HFFc6 (cell line): ENCODE results near the gene ZNF195. TPM values are rescaled to one million over a fixed set of nuclear protein-coding genes. Genes with fewer than 3 reads are reported as not detected.
A peak's percentile ranks its signal among the peaks of the same experiment; 100 is the strongest.

Experiments used
- DNase-seq: peaks from one replicate; pipeline ENCODE4 v3.0.0-alpha.2; 2018
- H3K27ac Mint-ChIP-seq: 2 replicates; pipeline ENCODE4 v1.8.0; 2020; ENCODE audit warnings: mild to moderate bottlenecking, mixed read lengths
- H3K27me3 Mint-ChIP-seq: 2 replicates; pipeline ENCODE4 v1.8.0; 2021; ENCODE audit warnings: mild to moderate bottlenecking, moderate library complexity, mixed read lengths; ENCODE audit not compliant: insufficient read depth
- H3K36me3 Mint-ChIP-seq: 2 replicates; pipeline ENCODE4 v1.8.0; 2021; ENCODE audit warnings: low read depth, mixed read lengths
- H3K4me1 Mint-ChIP-seq: 2 replicates; pipeline ENCODE4 v1.8.0; 2020; ENCODE audit warnings: low read depth, mixed read lengths
- H3K4me3 Mint-ChIP-seq: 2 replicates; pipeline ENCODE4 v1.8.0; 2020; ENCODE audit warnings: mild to moderate bottlenecking, moderate library complexity, mixed read lengths
- H3K9me3 Mint-ChIP-seq: 2 replicates; pipeline ENCODE4 v1.8.0; 2020; ENCODE audit warnings: mild to moderate bottlenecking, mixed read lengths
- total RNA-seq, 6 experiments: library from RNA; stranded (reverse); fragmentation: NEBNext Ultra II Directional; extraction: Animal tissue kit (Norgen Biotek cat#: 25700); gene quantifications; 2 replicates in 1 of 6; 3 replicates in 5 of 6; pipeline ENCODE4 v1.2.3, GENCODE V29; 2021
- TF ChIP-seq, protein P1 (sequence below): fragments of 200-600 bp; sonication (generic); IDR thresholded peaks from 2 replicates; pipeline ENCODE4 v1.5.0; 2021; ENCODE audit warnings: antibody characterized with exemption, mild to moderate bottlenecking

The ZNF195 gene
- total RNA-seq, 6 experiments from 2014 or later = 16.9 to 22.4 (median 18.4) TPM

DNA sequence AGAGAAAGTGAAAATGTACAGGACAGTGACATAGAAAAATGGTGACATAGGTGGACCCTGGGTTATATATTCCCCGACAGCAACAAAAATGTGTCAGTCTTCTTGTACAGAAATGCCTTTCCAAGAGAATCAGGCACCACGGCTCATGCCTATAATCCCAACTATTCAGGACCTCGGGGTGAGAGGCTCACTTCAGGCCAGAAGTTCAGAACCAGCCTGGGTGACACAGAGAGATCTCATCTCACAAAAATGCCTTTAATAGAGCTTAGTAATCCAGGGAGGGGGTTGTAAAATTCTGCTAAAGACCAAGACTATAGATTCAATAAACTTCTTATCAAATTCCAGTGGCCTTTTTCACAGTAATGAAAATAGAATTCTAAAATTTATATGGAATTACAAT lies 10.7 kb downstream of the ZNF195 start:
- H3K36me3 Mint-ChIP-seq = peaks cover 93% of the 10 kb centered on the region
- DNase-seq = no peak
- H3K9me3 Mint-ChIP-seq = peaks cover 61% of the 10 kb centered on the region
- H3K27ac Mint-ChIP-seq = peak overlapping the region; percentile 38; the same call in 1 of the 2 replicates
- H3K27me3 Mint-ChIP-seq = no peaks in the 10 kb centered on the region
- H3K4me3 Mint-ChIP-seq = no peak overlapping the region
- TF ChIP-seq, protein P1, sequence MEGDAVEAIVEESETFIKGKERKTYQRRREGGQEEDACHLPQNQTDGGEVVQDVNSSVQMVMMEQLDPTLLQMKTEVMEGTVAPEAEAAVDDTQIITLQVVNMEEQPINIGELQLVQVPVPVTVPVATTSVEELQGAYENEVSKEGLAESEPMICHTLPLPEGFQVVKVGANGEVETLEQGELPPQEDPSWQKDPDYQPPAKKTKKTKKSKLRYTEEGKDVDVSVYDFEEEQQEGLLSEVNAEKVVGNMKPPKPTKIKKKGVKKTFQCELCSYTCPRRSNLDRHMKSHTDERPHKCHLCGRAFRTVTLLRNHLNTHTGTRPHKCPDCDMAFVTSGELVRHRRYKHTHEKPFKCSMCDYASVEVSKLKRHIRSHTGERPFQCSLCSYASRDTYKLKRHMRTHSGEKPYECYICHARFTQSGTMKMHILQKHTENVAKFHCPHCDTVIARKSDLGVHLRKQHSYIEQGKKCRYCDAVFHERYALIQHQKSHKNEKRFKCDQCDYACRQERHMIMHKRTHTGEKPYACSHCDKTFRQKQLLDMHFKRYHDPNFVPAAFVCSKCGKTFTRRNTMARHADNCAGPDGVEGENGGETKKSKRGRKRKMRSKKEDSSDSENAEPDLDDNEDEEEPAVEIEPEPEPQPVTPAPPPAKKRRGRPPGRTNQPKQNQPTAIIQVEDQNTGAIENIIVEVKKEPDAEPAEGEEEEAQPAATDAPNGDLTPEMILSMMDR = no peak
- H3K4me1 Mint-ChIP-seq = peaks cover 7% of the 10 kb centered on the region

DNA sequence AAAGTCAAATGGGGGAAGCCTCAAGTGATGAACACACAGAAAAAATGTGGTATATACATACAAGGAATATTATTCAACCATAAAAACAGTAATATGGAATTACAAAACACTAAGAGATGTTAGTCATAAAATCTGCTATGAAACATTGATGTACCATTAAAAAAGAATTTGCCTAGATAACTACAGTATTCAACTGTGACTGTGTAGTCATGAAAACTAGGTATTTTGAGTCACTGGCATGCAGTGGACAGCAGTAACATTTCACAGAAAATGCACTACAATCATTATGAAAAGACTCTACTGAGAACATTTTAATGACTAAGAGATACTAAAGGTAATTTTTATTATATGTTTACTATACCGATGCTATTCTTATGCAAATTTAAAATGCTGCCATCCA lies 11.7 kb downstream of the ZNF195 start:
- DNase-seq = peak; percentile 25
- Mint-ChIP-seq H3K36me3 (peaks cover 93% of the 10 kb centered on the region), H3K27me3 (no peaks in the 10 kb centered on the region), H3K4me1 (peaks cover 7% of the 10 kb centered on the region), H3K27ac (no peak overlapping the region), H3K9me3 (peaks cover 52% of the 10 kb centered on the region), H3K4me3 (no peak overlapping the region)
- TF ChIP-seq, protein P1 = no peak

DNA sequence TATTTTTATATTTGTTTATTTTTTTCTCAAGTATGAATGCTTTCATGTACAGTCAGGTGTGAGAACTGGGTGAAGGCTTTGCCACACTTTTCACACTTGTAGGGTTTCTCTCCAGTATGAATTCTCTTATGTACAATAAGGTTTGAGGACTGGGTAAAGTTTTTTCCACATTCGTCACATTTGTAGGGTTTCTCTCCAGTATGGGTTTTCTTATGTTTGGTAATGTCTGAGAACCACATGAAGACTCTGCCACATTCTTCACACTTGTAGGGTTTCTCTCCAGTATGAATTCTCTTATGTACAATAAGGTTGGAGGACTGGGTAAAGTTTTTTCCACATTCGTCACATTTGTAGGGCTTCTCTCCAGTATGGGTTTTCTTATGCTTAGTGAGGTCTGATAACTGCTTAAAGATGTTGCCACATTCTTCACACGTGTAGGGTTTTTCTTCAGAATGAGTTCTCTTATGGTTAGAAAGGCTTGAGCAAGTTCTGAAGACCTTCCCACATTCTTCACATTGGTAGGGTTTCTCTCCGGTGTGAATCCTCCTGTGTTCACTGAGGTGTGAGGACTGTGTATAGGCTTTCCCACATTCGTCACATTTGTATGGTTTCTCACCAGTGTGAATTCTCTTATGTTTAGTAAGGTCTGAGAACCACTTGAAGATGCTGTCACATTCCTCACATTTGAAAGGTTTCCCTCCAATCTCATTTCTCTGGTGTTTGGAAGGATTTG lies 19.7 kb downstream of the ZNF195 start:
- no peak overlapping the region for H3K4me3 Mint-ChIP-seq
- peaks cover 85% of the 10 kb centered on the region for H3K36me3 Mint-ChIP-seq
- no peaks in the 10 kb centered on the region for H3K27me3 Mint-ChIP-seq
- no peaks in the 10 kb centered on the region for H3K4me1 Mint-ChIP-seq
- TF ChIP-seq, protein P1 = no peak
- no peaks in the 10 kb centered on the region; the same call in 1 of the 2 replicates for H3K9me3 Mint-ChIP-seq
- no peak for DNase-seq
- no peak overlapping the region for H3K27ac Mint-ChIP-seq

DNA sequence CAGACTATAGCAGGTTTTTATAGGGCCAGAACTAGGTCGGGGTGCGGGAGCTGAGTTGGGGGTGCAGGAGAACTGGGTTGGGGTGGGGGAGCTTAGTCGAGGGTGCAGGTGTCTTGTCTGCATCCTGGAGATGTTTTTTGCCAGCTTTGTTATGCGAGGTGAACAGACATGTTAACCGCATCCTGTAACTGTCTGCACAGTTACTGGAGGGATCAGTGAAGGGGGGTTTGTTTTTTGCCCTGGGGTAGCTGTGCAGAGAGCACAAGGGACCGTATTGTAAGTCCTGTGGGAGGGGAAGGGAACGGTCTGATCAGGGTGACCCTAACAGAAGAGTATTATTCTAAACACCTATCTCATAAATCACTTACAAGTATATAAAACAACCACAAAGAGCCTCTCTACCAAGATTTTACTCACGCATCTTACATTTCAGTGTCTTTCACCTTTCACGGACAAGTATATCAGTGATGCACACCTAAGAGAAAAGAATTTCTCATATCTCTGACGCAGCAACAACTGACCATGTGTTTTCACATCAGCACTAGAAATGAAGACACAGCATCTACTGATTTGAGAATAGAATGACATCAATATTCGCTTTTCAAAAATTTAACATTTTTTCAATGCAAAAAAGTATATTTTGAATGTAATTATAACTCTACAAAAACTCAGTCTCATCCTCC lies 20.8 kb downstream of the ZNF195 start:
- H3K27ac Mint-ChIP-seq = no peak overlapping the region
- DNase-seq = no peak
- no peaks in the 10 kb centered on the region for H3K27me3 Mint-ChIP-seq
- TF ChIP-seq, protein P1 = no peak
- H3K4me1 Mint-ChIP-seq = no peaks in the 10 kb centered on the region
- no peaks in the 10 kb centered on the region; the same call in 1 of the 2 replicates for H3K9me3 Mint-ChIP-seq
- no peak overlapping the region for H3K4me3 Mint-ChIP-seq
- peaks cover 73% of the 10 kb centered on the region for H3K36me3 Mint-ChIP-seq

DNA sequence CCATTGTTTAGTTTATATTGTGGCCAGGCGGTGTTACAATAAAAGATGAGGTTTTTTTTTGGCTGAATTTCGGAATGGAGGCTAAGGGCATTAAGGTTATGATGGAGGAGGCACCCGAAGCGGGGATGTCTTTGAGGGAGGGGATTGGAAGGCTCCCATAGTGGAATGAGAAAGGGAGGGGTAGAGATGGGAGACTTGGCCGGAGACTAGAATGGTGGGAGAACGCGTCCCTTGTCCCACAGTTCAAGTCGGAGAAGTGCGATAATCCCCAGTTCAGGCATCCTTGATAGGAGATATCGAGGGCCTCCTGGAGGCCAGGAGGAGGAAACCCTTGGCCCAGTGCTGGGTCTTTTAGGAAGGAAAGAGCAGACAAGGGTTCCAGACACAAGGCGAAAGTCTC lies 21.6 kb downstream of the ZNF195 start:
- H3K4me1 Mint-ChIP-seq = no peaks in the 10 kb centered on the region
- H3K36me3 Mint-ChIP-seq = peaks cover 65% of the 10 kb centered on the region
- TF ChIP-seq, protein P1 = no peak
- H3K27me3 Mint-ChIP-seq = no peaks in the 10 kb centered on the region
- H3K27ac Mint-ChIP-seq = no peak overlapping the region
- H3K9me3 Mint-ChIP-seq = no peaks in the 10 kb centered on the region; the same call in 1 of the 2 replicates
- no peak for DNase-seq
- H3K4me3 Mint-ChIP-seq = no peak overlapping the region; the same call in 1 of the 2 replicates
